ENCODE data around the gene TMEM41A. TPM values are rescaled to one million over a fixed set of nuclear protein-coding genes. Genes with fewer than 3 reads are reported as not detected.

Gene TMEM41A
- total RNA-seq: 16.4 TPM

GRCh38 chr3:185498503-185499396, at the start of gene TMEM41A:
Gene TMEM41A, minus strand, starts transcription at chr3:185499035. Its CDS starts 74 bp downstream, at chr3:185498961.
- DNase-seq (ENCODE audit: low read depth in 2 of 3, low spot score in 2 of 3): peak; percentile 53 to 90 (median 90)

- DNase-seq (ENCODE audit: low read depth in 2 of 3, low spot score in 2 of 3): no peak
Observed at GRCh38 chr3:185540695-185541094, 41.9 kb upstream of the TMEM41A start.

- DNase-seq (ENCODE audit: low read depth in 2 of 3, low spot score in 2 of 3): no peak
Observed at GRCh38 chr3:185539934-185540333, 41.1 kb upstream of the TMEM41A start.

GRCh38 chr3:185537369-185537970, 38.6 kb upstream of the TMEM41A start:
- DNase-seq (ENCODE audit: low read depth in 2 of 3, low spot score in 2 of 3): peak in 2 of 3 donors; percentile 55

GRCh38 chr3:185534511-185534910, 35.7 kb upstream of the TMEM41A start:
- DNase-seq (ENCODE audit: low read depth in 2 of 3, low spot score in 2 of 3): no peak

GRCh38 chr3:185532901-185533300, 34.1 kb upstream of the TMEM41A start:
- no peak for DNase-seq (ENCODE audit: low read depth in 2 of 3, low spot score in 2 of 3)

- DNase-seq (ENCODE audit: low read depth in 2 of 3, low spot score in 2 of 3): no peak
Observed at GRCh38 chr3:185530856-185531255, 32.0 kb upstream of the TMEM41A start.

GRCh38 chr3:185528532-185528931, 29.7 kb upstream of the TMEM41A start:
- DNase-seq (ENCODE audit: low read depth in 2 of 3, low spot score in 2 of 3): no peak

GRCh38 chr3:185527364-185527763, 28.5 kb upstream of the TMEM41A start:
- no peak for DNase-seq (ENCODE audit: low read depth in 2 of 3, low spot score in 2 of 3)

- no peak for DNase-seq (ENCODE audit: low read depth in 2 of 3, low spot score in 2 of 3)
Observed at GRCh38 chr3:185526349-185526951, 27.6 kb upstream of the TMEM41A start.

- DNase-seq (ENCODE audit: low read depth in 2 of 3, low spot score in 2 of 3): no peak
Observed at GRCh38 chr3:185521349-185522138, 22.7 kb upstream of the TMEM41A start.

- DNase-seq (ENCODE audit: low read depth in 2 of 3, low spot score in 2 of 3): no peak
Observed at GRCh38 chr3:185519021-185519420, 20.2 kb upstream of the TMEM41A start.

- no peak for DNase-seq (ENCODE audit: low read depth in 2 of 3, low spot score in 2 of 3)
Observed at GRCh38 chr3:185517387-185518130, 18.7 kb upstream of the TMEM41A start.

- DNase-seq (ENCODE audit: low read depth in 2 of 3, low spot score in 2 of 3): no peak
Observed at GRCh38 chr3:185511711-185512110, 12.9 kb upstream of the TMEM41A start.

GRCh38 chr3:185508335-185508991, 9.6 kb upstream of the TMEM41A start:
- no peak for DNase-seq (ENCODE audit: low read depth in 2 of 3, low spot score in 2 of 3)

GRCh38 chr3:185507883-185508282, 9.0 kb upstream of the TMEM41A start:
- DNase-seq (ENCODE audit: low read depth in 2 of 3, low spot score in 2 of 3): no peak

GRCh38 chr3:185504636-185505035, 5.8 kb upstream of the TMEM41A start:
- no peak for DNase-seq (ENCODE audit: low read depth in 2 of 3, low spot score in 2 of 3)

GRCh38 chr3:185503521-185503920, 4.7 kb upstream of the TMEM41A start:
- no peak for DNase-seq (ENCODE audit: low read depth in 2 of 3, low spot score in 2 of 3)

- no peak for DNase-seq (ENCODE audit: low read depth in 2 of 3, low spot score in 2 of 3)
Observed at GRCh38 chr3:185502987-185503386, 4.2 kb upstream of the TMEM41A start.

- DNase-seq (ENCODE audit: low read depth in 2 of 3, low spot score in 2 of 3): no peak
Observed at GRCh38 chr3:185490241-185490640, 8.6 kb downstream of the TMEM41A start.
